ENCODE measurements around the gene CST9. TPM values are rescaled to one million over a fixed set of nuclear protein-coding genes. Genes with fewer than 3 reads are reported as not detected.

Gene CST9
- total and polyA plus RNA-seq, 10 of the 15 experiments (the other 5 are each of a cell fraction or from before 2014, with no cell fraction given) = not detected

DNA sequence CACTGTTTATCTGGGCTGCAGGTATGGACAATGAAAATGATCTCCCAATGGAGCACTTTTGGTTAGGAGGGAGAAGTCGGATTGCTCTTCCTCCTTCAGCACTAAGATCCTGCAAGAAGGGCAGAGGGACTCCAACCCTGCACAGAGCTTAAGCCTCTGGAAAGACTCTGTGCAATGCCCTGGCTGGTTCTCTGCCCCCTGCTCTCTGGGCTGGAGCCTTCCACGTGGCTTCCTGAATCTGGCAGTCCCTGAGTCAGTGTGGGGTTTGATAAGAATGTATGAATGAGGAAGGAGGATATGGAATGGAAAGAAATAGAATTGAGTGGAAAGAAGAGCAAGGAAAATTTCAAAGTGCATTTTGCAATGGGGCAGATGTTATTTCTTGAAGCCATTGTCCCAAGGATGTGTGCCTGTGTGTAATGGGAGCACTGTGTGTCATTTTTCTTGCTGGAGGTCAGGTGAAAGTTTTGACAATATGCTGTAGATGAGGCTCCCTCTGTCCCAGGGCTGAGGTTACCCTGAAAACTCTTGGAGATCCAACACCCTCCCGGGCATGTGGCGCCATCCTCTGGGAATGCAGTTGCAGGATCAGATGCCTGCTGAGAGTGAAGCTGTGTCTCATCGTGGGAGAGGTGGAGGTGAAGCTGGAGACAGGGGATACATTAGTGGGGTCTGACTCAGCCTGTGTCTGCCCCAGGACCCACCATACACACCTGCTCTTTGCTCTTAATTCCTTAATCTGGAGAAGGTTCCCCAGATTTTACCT, 21.1 kb downstream of the CST9 start:
- Histone ChIP-seq H2AFZ (ENCODE audit: control insufficient read depth, low read depth, low read length) (no peak overlapping the region), H3K9me3 (replicated peaks; ENCODE audit: control insufficient read depth, insufficient read depth, low read length) (no peaks in the 10 kb centered on the region), H3K27me3 (replicated peaks in 1 of 2; ENCODE audit: control insufficient read depth in 2 of 2, insufficient read depth in 2 of 2, low read length in 1 of 2) (peaks cover 0 to 4% of the 10 kb centered on the region in 2 experiments; a peak in 2 of 4 replicates), H3K4me3 (no peak overlapping the region), H4K20me1 (ENCODE audit: control insufficient read depth, insufficient read depth) (no peaks in the 10 kb centered on the region), H3K4me2 (ENCODE audit: control insufficient read depth, insufficient read depth) (no peak overlapping the region), H3K4me1 (ENCODE audit: control insufficient read depth, insufficient read depth, low read length) (no peaks in the 10 kb centered on the region), H3K79me2 (ENCODE audit: control insufficient read depth, insufficient read depth, low read length) (no peaks in the 10 kb centered on the region), H3K9ac (ENCODE audit: control insufficient read depth, insufficient read depth, low read length) (no peak overlapping the region), H3K27ac (ENCODE audit: control insufficient read depth, insufficient read depth) (no peak overlapping the region), H3K36me3 (ENCODE audit: control insufficient read depth in 2 of 2, insufficient read depth in 2 of 2, low read length in 1 of 2) (no peaks in the 10 kb centered on the region)
- RAD21 ChIA-PET (ENCODE audit: unreplicated experiment) = no interaction called here
- SMC1A ChIA-PET (ENCODE audit: uncharacterized antibody, unreplicated experiment) = no interaction called here
- FAIRE-seq (no peak), ATAC-seq (no peak), DNase-seq (ENCODE audit: low read depth, low spot score) (no peak)
- no peak for TF ChIP-seq POLR2AphosphoS5 (IDR thresholded peaks at IDR 0.05; ENCODE audit: low read length)
- no peak for TF ChIP-seq TCF12 (IDR thresholded peaks at IDR 0.05; ENCODE audit: low read depth, low read length)
- TF ChIP-seq GATAD2B (conservative IDR thresholded peaks at IDR 0.05; ENCODE audit: low read depth) = no peak
- TF ChIP-seq KDM1A (IDR thresholded peaks at IDR 0.05; ENCODE audit: borderline replicate concordance) = no peak
- no peak for TF ChIP-seq CHD4 (IDR thresholded peaks at IDR 0.05)
- TF ChIP-seq, protein P1, sequence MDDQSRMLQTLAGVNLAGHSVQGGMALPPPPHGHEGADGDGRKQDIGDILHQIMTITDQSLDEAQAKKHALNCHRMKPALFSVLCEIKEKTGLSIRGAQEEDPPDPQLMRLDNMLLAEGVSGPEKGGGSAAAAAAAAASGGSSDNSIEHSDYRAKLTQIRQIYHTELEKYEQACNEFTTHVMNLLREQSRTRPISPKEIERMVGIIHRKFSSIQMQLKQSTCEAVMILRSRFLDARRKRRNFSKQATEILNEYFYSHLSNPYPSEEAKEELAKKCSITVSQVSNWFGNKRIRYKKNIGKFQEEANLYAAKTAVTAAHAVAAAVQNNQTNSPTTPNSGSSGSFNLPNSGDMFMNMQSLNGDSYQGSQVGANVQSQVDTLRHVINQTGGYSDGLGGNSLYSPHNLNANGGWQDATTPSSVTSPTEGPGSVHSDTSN (IDR thresholded peaks at IDR 0.05; ENCODE audit: insufficient replicate concordance, low read depth, low read length) = no peak
- TF ChIP-seq CHD2 (IDR thresholded peaks at IDR 0.05; ENCODE audit: borderline replicate concordance, low read depth, low read length) = no peak
- TF ChIP-seq, protein P2, sequence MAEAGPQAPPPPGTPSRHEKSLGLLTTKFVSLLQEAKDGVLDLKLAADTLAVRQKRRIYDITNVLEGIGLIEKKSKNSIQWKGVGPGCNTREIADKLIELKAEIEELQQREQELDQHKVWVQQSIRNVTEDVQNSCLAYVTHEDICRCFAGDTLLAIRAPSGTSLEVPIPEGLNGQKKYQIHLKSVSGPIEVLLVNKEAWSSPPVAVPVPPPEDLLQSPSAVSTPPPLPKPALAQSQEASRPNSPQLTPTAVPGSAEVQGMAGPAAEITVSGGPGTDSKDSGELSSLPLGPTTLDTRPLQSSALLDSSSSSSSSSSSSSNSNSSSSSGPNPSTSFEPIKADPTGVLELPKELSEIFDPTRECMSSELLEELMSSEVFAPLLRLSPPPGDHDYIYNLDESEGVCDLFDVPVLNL (IDR thresholded peaks at IDR 0.05; ENCODE audit: low read depth, low read length) = no peak
- intact Hi-C loops (cut with micrococcal nuclease; ENCODE audit: unreplicated experiment) (no loop called here), in situ Hi-C loops (cut with MboI) (no loop called here)
- WGBS (ENCODE audit: insufficient coverage, insufficient replicate concordance, low lambda C conversion rate, missing lambda C conversion rate) = 1% methylated on average over 5 of the region's 5 CpGs
- CTCF ChIA-PET = no interaction called here
- POLR2A ChIA-PET = no interaction called here
- BruUV-seq (replicated peaks) = no TSS peak
